ENCODE results near the gene CASKIN2. TPM values are rescaled to one million over a fixed set of nuclear protein-coding genes. Genes with fewer than 3 reads are reported as not detected.
A peak's percentile ranks its signal among the peaks of the same experiment; 100 is the strongest.

CASKIN2 gene
- total RNA-seq, 1 donor from 2014 or later: 47.8 TPM

DNA sequence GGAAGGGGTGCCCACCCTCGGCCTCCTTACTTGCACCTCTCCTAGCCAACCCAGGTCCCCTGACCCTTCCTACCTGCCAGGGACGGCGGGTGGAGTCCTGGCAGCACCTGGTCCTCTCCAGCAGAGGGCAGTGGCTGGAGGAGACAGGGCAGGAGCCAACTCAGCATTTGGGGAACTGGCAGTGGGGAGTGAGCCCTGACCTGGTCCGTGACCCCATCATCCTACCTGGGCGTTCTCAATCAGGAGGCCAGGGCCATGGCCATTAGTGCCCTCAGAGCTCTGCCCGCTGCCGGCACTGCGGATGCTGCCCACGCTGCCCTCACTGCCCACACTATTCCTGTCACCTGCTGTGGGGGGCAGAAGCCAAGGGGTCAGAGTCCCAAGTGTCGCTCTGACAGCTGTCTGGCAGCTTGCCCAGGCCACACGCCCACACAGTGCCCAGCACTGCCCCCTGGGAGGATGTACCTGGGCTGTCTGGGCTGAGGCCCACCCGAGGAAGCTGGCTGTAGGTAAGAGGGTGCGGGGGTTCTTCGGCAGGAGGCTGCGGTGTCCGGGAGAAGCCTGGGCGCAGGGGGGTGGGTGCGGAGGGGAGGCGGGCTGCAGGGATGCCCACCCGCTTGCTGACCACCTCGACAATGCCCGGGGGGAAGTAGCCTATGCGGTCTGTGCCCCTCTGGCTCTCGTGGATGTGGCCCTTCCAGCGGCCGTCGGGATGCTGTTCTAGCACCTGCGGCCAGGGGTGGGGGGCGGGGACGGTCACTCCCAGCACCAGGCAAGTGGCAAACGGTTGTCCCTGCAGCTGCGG is 10.8 kb downstream of the CASKIN2 start:
- DNase-seq (ENCODE audit: low spot score): peak; percentile 43
- Mint-ChIP-seq H3K4me3 (ENCODE audit: unreplicated experiment) (no peak overlapping the region), H3K27me3 (ENCODE audit: unreplicated experiment) (peaks cover 17% of the 10 kb centered on the region), H3K4me1 (ENCODE audit: unreplicated experiment) (peaks cover 3% of the 10 kb centered on the region), H3K27ac (ENCODE audit: unreplicated experiment) (no peak overlapping the region), H3K9me3 (ENCODE audit: unreplicated experiment) (no peaks in the 10 kb centered on the region), H3K36me3 (ENCODE audit: low read depth, unreplicated experiment) (peaks cover 9% of the 10 kb centered on the region)
- TF ChIP-seq, protein P1, sequence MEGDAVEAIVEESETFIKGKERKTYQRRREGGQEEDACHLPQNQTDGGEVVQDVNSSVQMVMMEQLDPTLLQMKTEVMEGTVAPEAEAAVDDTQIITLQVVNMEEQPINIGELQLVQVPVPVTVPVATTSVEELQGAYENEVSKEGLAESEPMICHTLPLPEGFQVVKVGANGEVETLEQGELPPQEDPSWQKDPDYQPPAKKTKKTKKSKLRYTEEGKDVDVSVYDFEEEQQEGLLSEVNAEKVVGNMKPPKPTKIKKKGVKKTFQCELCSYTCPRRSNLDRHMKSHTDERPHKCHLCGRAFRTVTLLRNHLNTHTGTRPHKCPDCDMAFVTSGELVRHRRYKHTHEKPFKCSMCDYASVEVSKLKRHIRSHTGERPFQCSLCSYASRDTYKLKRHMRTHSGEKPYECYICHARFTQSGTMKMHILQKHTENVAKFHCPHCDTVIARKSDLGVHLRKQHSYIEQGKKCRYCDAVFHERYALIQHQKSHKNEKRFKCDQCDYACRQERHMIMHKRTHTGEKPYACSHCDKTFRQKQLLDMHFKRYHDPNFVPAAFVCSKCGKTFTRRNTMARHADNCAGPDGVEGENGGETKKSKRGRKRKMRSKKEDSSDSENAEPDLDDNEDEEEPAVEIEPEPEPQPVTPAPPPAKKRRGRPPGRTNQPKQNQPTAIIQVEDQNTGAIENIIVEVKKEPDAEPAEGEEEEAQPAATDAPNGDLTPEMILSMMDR (IDR thresholded peaks at IDR 0.05; ENCODE audit: unreplicated experiment): no peak

DNA sequence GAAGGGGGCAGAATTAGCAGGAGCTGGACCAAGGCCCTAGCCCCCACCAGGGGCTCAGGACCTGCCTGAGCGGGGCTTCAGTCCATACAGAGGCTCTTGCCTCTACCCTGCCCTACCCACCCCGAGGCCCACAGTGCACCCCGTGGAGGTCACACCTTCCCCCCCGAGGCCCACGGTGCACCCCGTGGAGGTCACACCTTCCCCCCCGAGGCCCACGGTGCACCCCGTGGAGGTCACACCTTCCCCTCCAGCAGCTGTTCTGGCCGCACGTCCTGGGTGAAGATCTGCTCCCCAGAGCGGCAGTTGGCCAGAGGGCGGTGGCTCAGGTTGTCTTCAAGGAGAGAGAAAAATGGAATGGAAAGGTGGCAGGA is 11.4 kb downstream of the CASKIN2 start:
- H3K9me3 Mint-ChIP-seq (ENCODE audit: unreplicated experiment): no peaks in the 10 kb centered on the region
- H3K27me3 Mint-ChIP-seq (ENCODE audit: unreplicated experiment): peaks cover 15% of the 10 kb centered on the region
- H3K27ac Mint-ChIP-seq (ENCODE audit: unreplicated experiment): no peak overlapping the region
- H3K4me1 Mint-ChIP-seq (ENCODE audit: unreplicated experiment): no peaks in the 10 kb centered on the region
- TF ChIP-seq, protein P1 (IDR thresholded peaks at IDR 0.05; ENCODE audit: unreplicated experiment): no peak
- no peak overlapping the region for H3K4me3 Mint-ChIP-seq (ENCODE audit: unreplicated experiment)
- H3K36me3 Mint-ChIP-seq (ENCODE audit: low read depth, unreplicated experiment): peaks cover 9% of the 10 kb centered on the region
- no peak for DNase-seq (ENCODE audit: low spot score)

DNA sequence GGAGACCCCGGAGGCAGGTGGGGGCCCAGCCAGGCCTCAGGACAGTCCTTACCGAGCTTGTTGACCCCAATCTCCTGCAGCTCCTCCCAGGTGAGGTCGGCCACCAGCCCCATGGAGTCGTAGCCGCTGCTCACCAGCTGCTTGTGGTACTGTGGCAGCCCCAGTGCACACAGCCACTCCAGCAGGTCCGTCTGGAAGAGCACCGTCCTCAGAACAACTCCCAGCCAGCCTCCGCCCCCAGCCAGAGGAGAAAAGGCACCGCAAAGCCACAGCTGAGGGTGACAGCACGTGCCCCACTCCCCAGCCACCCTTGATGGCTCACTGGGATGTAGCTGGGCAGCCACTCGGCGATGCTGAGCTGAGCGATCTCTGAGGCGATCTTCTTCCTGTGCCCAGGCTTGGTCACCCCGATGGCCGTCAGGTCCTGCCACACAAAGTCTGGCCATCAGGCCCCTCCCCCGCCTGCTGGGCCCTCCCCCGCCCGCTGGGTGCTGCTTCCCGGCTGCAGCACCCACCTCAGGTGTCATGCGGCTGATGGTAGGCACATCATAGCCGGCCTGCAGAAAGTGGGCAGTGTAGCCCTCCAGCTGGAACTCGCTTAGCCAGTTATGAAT is 11.9 kb downstream of the CASKIN2 start:
- no peak overlapping the region for H3K27ac Mint-ChIP-seq (ENCODE audit: unreplicated experiment)
- H3K9me3 Mint-ChIP-seq (ENCODE audit: unreplicated experiment): no peaks in the 10 kb centered on the region
- TF ChIP-seq, protein P1 (IDR thresholded peaks at IDR 0.05; ENCODE audit: unreplicated experiment): no peak
- peaks cover 12% of the 10 kb centered on the region for H3K27me3 Mint-ChIP-seq (ENCODE audit: unreplicated experiment)
- no peak for DNase-seq (ENCODE audit: low spot score)
- peaks cover 2% of the 10 kb centered on the region for H3K4me1 Mint-ChIP-seq (ENCODE audit: unreplicated experiment)
- H3K36me3 Mint-ChIP-seq (ENCODE audit: low read depth, unreplicated experiment): peaks cover 9% of the 10 kb centered on the region
- no peak overlapping the region for H3K4me3 Mint-ChIP-seq (ENCODE audit: unreplicated experiment)

DNA sequence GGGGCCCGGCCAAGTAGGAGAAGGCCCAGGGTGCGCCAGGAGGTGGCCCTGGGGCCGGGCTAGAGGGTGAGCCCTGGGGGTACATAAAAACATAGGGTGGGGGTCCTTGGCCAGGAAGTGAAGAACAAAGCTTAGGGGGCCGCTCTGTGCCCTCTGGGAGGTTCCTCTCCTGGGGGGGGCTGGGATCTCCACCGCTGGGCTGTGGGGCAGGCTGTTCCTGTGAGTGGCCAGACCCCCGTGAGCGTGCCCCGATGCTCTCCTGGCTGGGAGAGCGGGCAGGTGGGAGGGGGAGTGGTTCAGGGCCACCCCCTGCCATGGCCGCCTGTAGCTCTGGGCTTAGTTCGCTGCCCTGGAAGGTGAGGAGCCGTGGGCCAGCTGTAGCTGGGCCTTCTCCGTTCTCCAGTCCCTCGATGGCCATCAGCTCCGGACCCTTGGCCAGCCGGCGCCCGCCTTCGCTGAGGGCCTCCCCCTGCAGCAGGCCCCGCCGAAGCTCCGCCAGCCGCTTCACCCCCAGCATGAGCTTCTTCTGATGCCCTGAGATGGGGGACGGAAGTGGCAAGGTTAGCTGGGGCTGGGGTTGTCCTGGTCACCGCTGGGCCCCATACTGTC is 12.5 kb downstream of the CASKIN2 start:
- Mint-ChIP-seq H3K9me3 (ENCODE audit: unreplicated experiment) (no peaks in the 10 kb centered on the region), H3K4me3 (ENCODE audit: unreplicated experiment) (no peak overlapping the region), H3K36me3 (ENCODE audit: low read depth, unreplicated experiment) (peaks cover 9% of the 10 kb centered on the region), H3K27me3 (ENCODE audit: unreplicated experiment) (peaks cover 12% of the 10 kb centered on the region), H3K4me1 (ENCODE audit: unreplicated experiment) (peaks cover 8% of the 10 kb centered on the region), H3K27ac (ENCODE audit: unreplicated experiment) (no peak overlapping the region)
- no peak for DNase-seq (ENCODE audit: low spot score)
- TF ChIP-seq, protein P1 (IDR thresholded peaks at IDR 0.05; ENCODE audit: unreplicated experiment): no peak
